ENCODE data around the gene MEF2D. TPM values are rescaled to one million over a fixed set of nuclear protein-coding genes. Genes with fewer than 3 reads are reported as not detected.

Gene MEF2D
- polyA plus RNA-seq, 1 donor (not counting 4 experiments of a cell fraction or from before 2014, with no cell fraction given) = 9.3 TPM

DNA sequence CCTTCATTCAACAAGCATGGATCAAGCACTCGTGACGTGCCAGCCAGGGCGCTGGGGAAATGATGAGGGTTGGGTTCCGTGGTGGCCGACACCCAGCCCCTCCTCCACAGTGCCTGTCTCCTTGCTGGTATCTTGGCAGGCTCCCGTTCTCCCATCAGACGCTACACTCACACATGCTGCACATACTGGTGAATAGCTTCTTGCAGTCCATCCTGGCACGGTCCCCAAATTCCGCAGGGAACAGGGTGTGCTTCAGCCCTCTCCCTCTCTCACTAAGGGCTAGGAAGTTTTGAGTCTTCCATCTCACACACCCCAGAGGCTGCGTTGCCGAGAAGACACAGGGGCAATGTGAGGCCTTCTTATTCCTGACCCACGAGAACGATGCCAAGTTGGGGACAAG lies 10.1 kb upstream of the MEF2D start:
- DNase-seq (ENCODE audit: low read depth, low spot score) = no peak
- FAIRE-seq = no peak
- no peaks in the 10 kb centered on the region for H3K9me3 ChIP-seq (ENCODE audit: control insufficient read depth, low read depth, low read length)
- H3K79me2 ChIP-seq (ENCODE audit: control insufficient read depth, insufficient read depth, low read length) = no peaks in the 10 kb centered on the region
- H3K9me1 ChIP-seq (ENCODE audit: control insufficient read depth, extremely low read depth, insufficient read depth, low read length) = no peaks in the 10 kb centered on the region
- peaks cover 6% of the 10 kb centered on the region for H3K4me1 ChIP-seq (ENCODE audit: control insufficient read depth, extremely low read depth, insufficient read depth, low read length)
- no peak overlapping the region for H3K4me3 ChIP-seq (ENCODE audit: control insufficient read depth in 2 of 3, extremely low read depth in 1 of 3, insufficient read depth in 2 of 3, low read depth in 1 of 3, low read length in 3 of 3)
- H4K20me1 ChIP-seq (ENCODE audit: control insufficient read depth, extremely low read depth, insufficient read depth, low read length) = no peaks in the 10 kb centered on the region
- H3K36me3 ChIP-seq (ENCODE audit: control insufficient read depth in 2 of 2, extremely low read depth in 1 of 2, insufficient read depth in 2 of 2, low read length in 2 of 2) = no peaks in the 10 kb centered on the region
- peak overlapping the region; percentile 61 for H2AFZ ChIP-seq (ENCODE audit: control insufficient read depth, low read length)
- peak overlapping the region; percentile 33 for H3K4me2 ChIP-seq (ENCODE audit: control insufficient read depth, extremely low read depth, insufficient read depth, low read depth, low read length)
- TF ChIP-seq EZH2 (IDR thresholded peaks at IDR 0.05; ENCODE audit: low read length) = no peak
- TF ChIP-seq, protein P1, sequence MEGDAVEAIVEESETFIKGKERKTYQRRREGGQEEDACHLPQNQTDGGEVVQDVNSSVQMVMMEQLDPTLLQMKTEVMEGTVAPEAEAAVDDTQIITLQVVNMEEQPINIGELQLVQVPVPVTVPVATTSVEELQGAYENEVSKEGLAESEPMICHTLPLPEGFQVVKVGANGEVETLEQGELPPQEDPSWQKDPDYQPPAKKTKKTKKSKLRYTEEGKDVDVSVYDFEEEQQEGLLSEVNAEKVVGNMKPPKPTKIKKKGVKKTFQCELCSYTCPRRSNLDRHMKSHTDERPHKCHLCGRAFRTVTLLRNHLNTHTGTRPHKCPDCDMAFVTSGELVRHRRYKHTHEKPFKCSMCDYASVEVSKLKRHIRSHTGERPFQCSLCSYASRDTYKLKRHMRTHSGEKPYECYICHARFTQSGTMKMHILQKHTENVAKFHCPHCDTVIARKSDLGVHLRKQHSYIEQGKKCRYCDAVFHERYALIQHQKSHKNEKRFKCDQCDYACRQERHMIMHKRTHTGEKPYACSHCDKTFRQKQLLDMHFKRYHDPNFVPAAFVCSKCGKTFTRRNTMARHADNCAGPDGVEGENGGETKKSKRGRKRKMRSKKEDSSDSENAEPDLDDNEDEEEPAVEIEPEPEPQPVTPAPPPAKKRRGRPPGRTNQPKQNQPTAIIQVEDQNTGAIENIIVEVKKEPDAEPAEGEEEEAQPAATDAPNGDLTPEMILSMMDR (optimal IDR thresholded peaks at IDR 0.05 in 1 of 3, IDR thresholded peaks at IDR 0.05 in 1 of 3, conservative IDR thresholded peaks at IDR 0.05 in 1 of 3; ENCODE audit: extremely low read depth in 1 of 3, insufficient read depth in 2 of 3, low read length in 3 of 3) = no peak
- no peak overlapping the region for H3K27ac ChIP-seq (ENCODE audit: control insufficient read depth, insufficient read depth, low read length)
- no peak overlapping the region for H3K9ac ChIP-seq (ENCODE audit: control insufficient read depth, extremely low read depth, insufficient read depth, low read length)
- no peaks in the 10 kb centered on the region for H3K27me3 ChIP-seq (ENCODE audit: control insufficient read depth, extremely low read depth, insufficient read depth, low read length)
- dilution Hi-C loops (cut with MboI; ENCODE audit: extremely low pct_ligation_motif_present, low sequenced_read_pairs) = no loop called here

DNA sequence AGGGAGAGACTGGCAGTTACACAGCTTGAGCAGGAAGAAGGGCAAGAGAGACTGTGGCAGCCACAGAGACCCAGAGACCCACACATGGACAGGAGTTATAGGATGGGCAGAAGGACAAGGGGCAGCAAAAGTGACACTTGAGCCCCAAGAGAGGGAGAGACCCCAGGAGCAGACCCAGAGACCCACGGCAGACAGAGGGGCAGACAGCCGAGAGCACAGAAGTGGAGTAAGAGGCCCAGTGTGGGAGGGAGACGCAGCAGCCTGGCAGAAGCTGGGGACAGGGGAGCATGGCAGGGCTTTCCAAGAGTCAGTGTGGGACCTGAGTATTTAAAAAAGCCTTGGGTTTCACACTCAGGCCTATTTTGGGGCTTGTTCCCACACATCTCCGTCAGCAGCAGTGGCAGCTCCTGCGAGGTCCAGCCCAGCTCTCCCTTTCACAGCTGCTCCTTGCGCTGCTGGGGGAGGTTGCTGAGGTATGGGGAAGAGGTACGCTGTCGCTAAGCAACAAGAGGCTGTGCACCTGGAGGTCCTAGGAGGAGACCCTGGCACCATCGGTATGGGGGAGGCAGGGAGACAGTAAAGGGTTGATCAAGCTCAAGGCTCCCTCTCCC lies 9.0 kb upstream of the MEF2D start:
- H3K79me2 ChIP-seq (ENCODE audit: control insufficient read depth, insufficient read depth, low read length) = no peaks in the 10 kb centered on the region

More for the DNA sequence above, 9.0 kb upstream of the MEF2D start:
- Histone ChIP-seq H3K4me1 (ENCODE audit: control insufficient read depth, extremely low read depth, insufficient read depth, low read length) (peaks cover 10% of the 10 kb centered on the region), H3K27ac (ENCODE audit: control insufficient read depth, insufficient read depth, low read length) (no peak overlapping the region), H4K20me1 (ENCODE audit: control insufficient read depth, extremely low read depth, insufficient read depth, low read length) (no peaks in the 10 kb centered on the region), H3K36me3 (ENCODE audit: control insufficient read depth in 2 of 2, extremely low read depth in 1 of 2, insufficient read depth in 2 of 2, low read length in 2 of 2) (no peaks in the 10 kb centered on the region), H3K9me1 (ENCODE audit: control insufficient read depth, extremely low read depth, insufficient read depth, low read length) (no peaks in the 10 kb centered on the region), H3K9me3 (ENCODE audit: control insufficient read depth, low read depth, low read length) (no peaks in the 10 kb centered on the region), H3K4me3 (ENCODE audit: control insufficient read depth in 2 of 3, extremely low read depth in 1 of 3, insufficient read depth in 2 of 3, low read depth in 1 of 3, low read length in 3 of 3) (no peak overlapping the region), H3K27me3 (ENCODE audit: control insufficient read depth, extremely low read depth, insufficient read depth, low read length) (no peaks in the 10 kb centered on the region), H2AFZ (ENCODE audit: control insufficient read depth, low read length) (no peak overlapping the region), H3K9ac (ENCODE audit: control insufficient read depth, extremely low read depth, insufficient read depth, low read length) (no peak overlapping the region), H3K4me2 (ENCODE audit: control insufficient read depth, extremely low read depth, insufficient read depth, low read depth, low read length) (no peak overlapping the region)
- dilution Hi-C loops (cut with MboI; ENCODE audit: extremely low pct_ligation_motif_present, low sequenced_read_pairs) = no loop called here
- DNase-seq (ENCODE audit: low read depth, low spot score) (no peak), FAIRE-seq (no peak)
- TF ChIP-seq EZH2 (IDR thresholded peaks at IDR 0.05; ENCODE audit: low read length) = no peak
- TF ChIP-seq, protein P1 (optimal IDR thresholded peaks at IDR 0.05 in 1 of 3, IDR thresholded peaks at IDR 0.05 in 1 of 3, conservative IDR thresholded peaks at IDR 0.05 in 1 of 3; ENCODE audit: extremely low read depth in 1 of 3, insufficient read depth in 2 of 3, low read length in 3 of 3) = no peak

Data from keratinocyte (primary cell).